HL-60 (cell line): ENCODE data around the gene TSPAN11.

ENCODE experiments used
- CTCF ChIP-seq: IDR thresholded peaks from one replicate; pipeline ENCODE4 v1.5.1; 2011; ENCODE audit warnings: low read length, control low read depth, inconsistent platforms; ENCODE audit not compliant: insufficient read depth
- GABPA ChIP-seq: IDR thresholded peaks from 2 replicates; pipeline ENCODE4 v1.6.1; 2012; ENCODE audit warnings: low read depth
- POLR2AphosphoS5 ChIP-seq: IDR thresholded peaks from 2 replicates; pipeline ENCODE4 v1.6.1; 2012; ENCODE audit warnings: low read depth
- REST ChIP-seq: IDR thresholded peaks from 2 replicates; pipeline ENCODE4 v1.6.1; 2012; ENCODE audit warnings: low read depth; ENCODE audit not compliant: insufficient replicate concordance

GRCh38 chr12:31008241-31008761, 81.8 kb downstream of the TSPAN11 start:
- TF ChIP-seq CTCF (no peak), POLR2AphosphoS5 (no peak), GABPA (no peak), REST (no peak)
